ENCODE data around the gene TKFC.
A peak's percentile ranks its signal among the peaks of the same experiment; 100 is the strongest.

Gene TKFC, protein sequence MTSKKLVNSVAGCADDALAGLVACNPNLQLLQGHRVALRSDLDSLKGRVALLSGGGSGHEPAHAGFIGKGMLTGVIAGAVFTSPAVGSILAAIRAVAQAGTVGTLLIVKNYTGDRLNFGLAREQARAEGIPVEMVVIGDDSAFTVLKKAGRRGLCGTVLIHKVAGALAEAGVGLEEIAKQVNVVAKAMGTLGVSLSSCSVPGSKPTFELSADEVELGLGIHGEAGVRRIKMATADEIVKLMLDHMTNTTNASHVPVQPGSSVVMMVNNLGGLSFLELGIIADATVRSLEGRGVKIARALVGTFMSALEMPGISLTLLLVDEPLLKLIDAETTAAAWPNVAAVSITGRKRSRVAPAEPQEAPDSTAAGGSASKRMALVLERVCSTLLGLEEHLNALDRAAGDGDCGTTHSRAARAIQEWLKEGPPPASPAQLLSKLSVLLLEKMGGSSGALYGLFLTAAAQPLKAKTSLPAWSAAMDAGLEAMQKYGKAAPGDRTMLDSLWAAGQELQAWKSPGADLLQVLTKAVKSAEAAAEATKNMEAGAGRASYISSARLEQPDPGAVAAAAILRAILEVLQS

DNA sequence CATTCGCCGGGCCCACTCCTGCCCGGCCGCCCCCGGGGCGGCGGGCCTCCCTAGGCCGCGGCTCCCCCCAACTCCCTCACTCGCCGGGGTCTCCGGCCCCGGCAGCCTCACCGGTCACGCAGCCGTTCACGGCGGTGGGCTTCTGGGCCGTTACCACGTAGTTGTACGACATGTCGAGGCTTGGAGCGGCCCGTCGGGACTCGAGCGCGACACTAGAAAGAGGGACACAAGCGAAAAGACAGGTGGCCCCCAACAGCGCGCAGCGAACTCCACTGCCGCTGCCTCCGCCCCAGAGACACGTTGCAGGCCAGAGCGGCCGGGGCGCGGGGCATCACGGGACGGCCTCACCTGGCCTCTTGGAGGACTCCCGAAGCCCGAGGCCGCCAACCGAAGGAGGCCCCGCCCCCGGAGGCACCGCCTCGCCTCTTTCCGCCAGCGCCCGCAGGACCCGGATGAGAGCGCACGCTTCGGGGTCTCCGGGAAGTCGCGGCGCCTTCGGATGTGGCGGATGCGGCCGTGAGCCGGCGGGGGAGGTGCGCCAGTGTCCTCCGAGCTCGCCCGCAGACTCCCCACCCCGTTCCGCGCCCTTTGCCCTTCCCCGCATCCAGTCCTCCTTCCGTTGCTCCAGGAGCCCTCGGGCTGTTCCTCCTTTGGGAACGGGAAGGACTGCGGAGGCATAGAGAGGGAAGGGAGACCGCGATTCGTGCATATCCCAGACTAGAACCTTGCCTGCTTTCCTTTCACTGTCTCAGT lies at the start of gene TKFC, which contains the start of gene DDB1:
Gene TKFC, plus strand, starts transcription at position 432 of the 753 bp plus-strand sequence. CDS start 1,501 bp downstream, outside the sequence.
Gene DDB1, minus strand, starts transcription at position 309 of the 753 bp plus-strand sequence. Its CDS starts 137 bp downstream, at position 172.
- no peaks in the 10 kb centered on the region for H3K9me3 ChIP-seq (ENCODE audit: control insufficient read depth, insufficient read depth, low read depth, low read length)
- H3K4me3 ChIP-seq (ENCODE audit: low read depth, low read length) = peak within 1 kb of the TSS; percentile 89
- H3K4me1 ChIP-seq (ENCODE audit: control insufficient read depth, insufficient read depth, low read length) = peaks cover 32% of the 10 kb centered on the region
- peak within 1 kb of the TSS; percentile 96 for H3K9ac ChIP-seq (ENCODE audit: low read length)
- H3K27me3 ChIP-seq (ENCODE audit: control insufficient read depth, insufficient read depth, low read length) = no peaks in the 10 kb centered on the region
- peak within 1 kb of the TSS; percentile 87 for H3K27ac ChIP-seq (ENCODE audit: low read depth, low read length)
- peaks cover 30% of the 10 kb centered on the region for H3K36me3 ChIP-seq (ENCODE audit: control insufficient read depth, insufficient read depth, low read length)

- no peak overlapping the region for H3K9ac ChIP-seq (ENCODE audit: low read length)
- no peaks in the 10 kb centered on the region for H3K9me3 ChIP-seq (ENCODE audit: control insufficient read depth, insufficient read depth, low read depth, low read length)
- H3K27ac ChIP-seq (ENCODE audit: low read depth, low read length) = no peak overlapping the region
- peaks cover 24% of the 10 kb centered on the region for H3K4me1 ChIP-seq (ENCODE audit: control insufficient read depth, insufficient read depth, low read length)
- no peaks in the 10 kb centered on the region; the same call in 1 of the 2 replicates for H3K27me3 ChIP-seq (ENCODE audit: control insufficient read depth, insufficient read depth, low read length)
- no peak overlapping the region for H3K4me3 ChIP-seq (ENCODE audit: low read depth, low read length)
- H3K36me3 ChIP-seq (ENCODE audit: control insufficient read depth, insufficient read depth, low read length) = peaks cover 27% of the 10 kb centered on the region
Measured at GRCh38 chr11:61283613-61284012, 49.4 kb upstream of the TKFC start.

DNA sequence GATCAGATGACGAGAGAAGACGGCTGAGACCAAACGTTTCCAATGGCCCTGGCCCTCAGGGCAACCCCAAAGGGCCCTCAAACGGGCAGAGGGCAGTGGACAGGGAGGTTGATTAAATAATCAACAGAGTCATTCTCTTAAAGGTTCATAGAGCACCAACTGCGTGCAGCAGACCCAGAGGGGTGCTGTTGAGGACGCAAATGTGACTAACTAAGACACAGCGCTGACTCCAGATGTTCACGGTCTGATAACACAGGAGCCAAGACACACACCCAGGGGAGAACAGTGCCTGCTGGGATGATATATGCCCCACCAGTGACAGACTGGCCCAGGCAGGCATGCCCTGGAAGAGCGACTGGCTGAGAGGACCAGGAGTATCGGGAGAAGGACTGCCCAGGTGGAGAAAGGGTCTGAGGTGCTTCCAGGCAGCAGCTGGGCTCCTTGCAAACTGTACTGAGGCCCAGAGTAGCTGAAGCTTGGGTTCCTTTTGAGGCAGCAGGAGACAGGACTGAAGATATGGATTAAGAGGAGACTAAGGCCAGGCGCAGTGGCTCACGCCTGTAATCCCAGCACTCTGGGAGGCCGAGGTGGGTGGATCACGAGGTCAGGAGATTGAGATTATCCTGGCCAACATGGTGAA lies 45.6 kb upstream of the TKFC start:
- H3K27ac ChIP-seq (ENCODE audit: low read depth, low read length) = no peak overlapping the region
- peaks cover under 1% of the 10 kb centered on the region; the same call in 1 of the 2 replicates for H3K4me1 ChIP-seq (ENCODE audit: control insufficient read depth, insufficient read depth, low read length)
- no peaks in the 10 kb centered on the region; the same call in 1 of the 2 replicates for H3K27me3 ChIP-seq (ENCODE audit: control insufficient read depth, insufficient read depth, low read length)
- H3K36me3 ChIP-seq (ENCODE audit: control insufficient read depth, insufficient read depth, low read length) = peaks cover 27% of the 10 kb centered on the region
- no peak overlapping the region for H3K4me3 ChIP-seq (ENCODE audit: low read depth, low read length)
- H3K9ac ChIP-seq (ENCODE audit: low read length) = no peak overlapping the region
- H3K9me3 ChIP-seq (ENCODE audit: control insufficient read depth, insufficient read depth, low read depth, low read length) = no peaks in the 10 kb centered on the region

DNA sequence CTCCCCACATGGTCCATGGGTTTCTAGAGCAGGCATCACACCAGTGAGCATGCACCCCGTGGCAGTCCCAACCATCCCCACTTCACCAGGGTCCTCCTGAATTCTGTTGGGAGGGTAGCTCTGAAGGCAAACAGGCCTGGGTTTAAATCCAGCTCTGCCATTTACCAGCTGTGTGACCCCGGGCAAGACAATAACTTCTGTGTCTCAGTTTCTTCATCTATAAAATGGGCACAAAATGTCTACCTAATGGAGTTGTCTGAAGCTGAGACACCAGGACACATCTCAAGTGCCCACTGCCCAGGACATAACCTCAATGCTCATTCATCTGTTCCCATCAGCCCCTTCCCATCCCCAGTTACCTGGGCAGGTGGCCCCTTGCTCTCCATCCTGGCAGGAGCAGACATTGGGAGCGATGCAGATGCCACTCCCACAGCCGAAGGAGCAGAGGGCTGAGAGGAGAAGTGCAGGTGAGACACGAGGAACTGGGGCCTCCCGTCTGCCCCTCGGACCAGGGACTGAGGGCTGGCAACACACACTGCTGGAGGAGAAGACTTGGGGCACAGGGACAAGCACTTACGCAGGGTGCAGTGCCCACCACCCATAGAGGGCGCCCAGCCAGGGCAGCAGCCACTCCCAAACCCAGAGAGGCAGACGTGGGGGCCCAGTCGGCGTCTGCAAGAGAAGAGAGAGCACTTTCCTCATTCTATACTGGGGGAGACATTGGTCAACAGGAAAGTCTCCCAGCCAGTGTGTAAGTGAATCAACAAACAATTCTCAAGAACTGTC lies 41.9 kb upstream of the TKFC start:
- Histone ChIP-seq H3K36me3 (ENCODE audit: control insufficient read depth, insufficient read depth, low read length) (peaks cover 8% of the 10 kb centered on the region), H3K9ac (ENCODE audit: low read length) (no peak overlapping the region), H3K27me3 (ENCODE audit: control insufficient read depth, insufficient read depth, low read length) (peaks cover 13% of the 10 kb centered on the region), H3K9me3 (ENCODE audit: control insufficient read depth, insufficient read depth, low read depth, low read length) (no peaks in the 10 kb centered on the region), H3K27ac (ENCODE audit: low read depth, low read length) (no peak overlapping the region), H3K4me1 (ENCODE audit: control insufficient read depth, insufficient read depth, low read length) (peaks cover 15% of the 10 kb centered on the region; the same call in 1 of the 2 replicates), H3K4me3 (ENCODE audit: low read depth, low read length) (no peak overlapping the region)

- no peak overlapping the region for H3K9ac ChIP-seq (ENCODE audit: low read length)
- H3K27me3 ChIP-seq (ENCODE audit: control insufficient read depth, insufficient read depth, low read length) = peaks cover 13% of the 10 kb centered on the region
- H3K4me1 ChIP-seq (ENCODE audit: control insufficient read depth, insufficient read depth, low read length) = peaks cover 15% of the 10 kb centered on the region; the same call in 1 of the 2 replicates
Measured at GRCh38 chr11:61292356-61292755, 40.7 kb upstream of the TKFC start.

DNA sequence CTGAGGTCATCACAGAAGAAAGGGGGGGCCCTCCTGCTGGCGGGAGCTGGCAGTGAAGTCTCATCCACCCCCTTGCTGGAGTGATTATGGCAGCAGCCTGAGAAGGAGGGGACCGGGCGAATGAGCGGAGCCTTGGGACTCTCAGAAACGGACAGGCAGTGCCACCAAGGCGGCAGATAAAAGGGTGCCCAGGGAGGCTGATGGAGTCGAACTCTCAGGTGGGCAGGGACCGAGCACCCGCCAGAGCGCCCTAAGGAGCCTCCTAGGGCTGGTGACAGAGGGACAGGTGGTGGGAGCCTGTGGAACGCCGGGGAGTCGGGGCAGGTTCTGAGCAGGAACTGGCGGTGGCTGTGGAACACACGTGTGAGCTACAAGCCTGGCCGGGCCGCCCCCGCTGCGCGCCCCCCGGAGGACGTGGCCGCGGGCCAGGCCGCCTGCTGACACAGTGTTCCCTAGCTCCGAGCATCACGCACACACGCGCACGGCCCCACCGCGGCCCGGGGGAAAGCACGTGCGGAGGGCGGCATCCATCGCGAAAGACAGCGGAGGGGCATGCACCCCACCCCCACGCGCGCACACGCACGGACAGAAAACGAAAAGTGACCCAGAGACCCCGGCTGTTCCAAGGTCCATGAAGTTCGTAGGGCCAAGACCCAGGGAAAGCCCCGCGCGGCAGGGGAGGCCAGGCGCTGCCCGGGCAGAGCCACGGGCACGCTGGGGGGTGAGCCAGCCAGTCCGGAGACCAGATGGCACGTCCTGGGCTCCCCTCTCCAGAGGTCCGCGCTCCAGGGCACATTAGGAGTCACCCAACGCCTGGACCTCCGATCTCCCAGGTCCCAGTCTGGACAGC lies 38.9 kb upstream of the TKFC start:
- Histone ChIP-seq H3K36me3 (ENCODE audit: control insufficient read depth, insufficient read depth, low read length) (peaks cover 20% of the 10 kb centered on the region), H3K4me1 (ENCODE audit: control insufficient read depth, insufficient read depth, low read length) (peaks cover 24% of the 10 kb centered on the region; the same call in 1 of the 2 replicates), H3K4me3 (ENCODE audit: low read depth, low read length) (peak overlapping the region; percentile 81), H3K27me3 (ENCODE audit: control insufficient read depth, insufficient read depth, low read length) (peaks cover 13% of the 10 kb centered on the region), H3K27ac (ENCODE audit: low read depth, low read length) (peak overlapping the region; percentile 21; the same call in 1 of the 2 replicates), H3K9ac (ENCODE audit: low read length) (peak overlapping the region; percentile 66), H3K9me3 (ENCODE audit: control insufficient read depth, insufficient read depth, low read depth, low read length) (no peaks in the 10 kb centered on the region)

More at GRCh38 chr11:61292356-61292755, 40.7 kb upstream of the TKFC start:
- Histone ChIP-seq H3K4me3 (ENCODE audit: low read depth, low read length) (no peak overlapping the region), H3K9me3 (ENCODE audit: control insufficient read depth, insufficient read depth, low read depth, low read length) (no peaks in the 10 kb centered on the region), H3K27ac (ENCODE audit: low read depth, low read length) (no peak overlapping the region), H3K36me3 (ENCODE audit: control insufficient read depth, insufficient read depth, low read length) (peaks cover 10% of the 10 kb centered on the region; the same call in 1 of the 2 replicates)

DNA sequence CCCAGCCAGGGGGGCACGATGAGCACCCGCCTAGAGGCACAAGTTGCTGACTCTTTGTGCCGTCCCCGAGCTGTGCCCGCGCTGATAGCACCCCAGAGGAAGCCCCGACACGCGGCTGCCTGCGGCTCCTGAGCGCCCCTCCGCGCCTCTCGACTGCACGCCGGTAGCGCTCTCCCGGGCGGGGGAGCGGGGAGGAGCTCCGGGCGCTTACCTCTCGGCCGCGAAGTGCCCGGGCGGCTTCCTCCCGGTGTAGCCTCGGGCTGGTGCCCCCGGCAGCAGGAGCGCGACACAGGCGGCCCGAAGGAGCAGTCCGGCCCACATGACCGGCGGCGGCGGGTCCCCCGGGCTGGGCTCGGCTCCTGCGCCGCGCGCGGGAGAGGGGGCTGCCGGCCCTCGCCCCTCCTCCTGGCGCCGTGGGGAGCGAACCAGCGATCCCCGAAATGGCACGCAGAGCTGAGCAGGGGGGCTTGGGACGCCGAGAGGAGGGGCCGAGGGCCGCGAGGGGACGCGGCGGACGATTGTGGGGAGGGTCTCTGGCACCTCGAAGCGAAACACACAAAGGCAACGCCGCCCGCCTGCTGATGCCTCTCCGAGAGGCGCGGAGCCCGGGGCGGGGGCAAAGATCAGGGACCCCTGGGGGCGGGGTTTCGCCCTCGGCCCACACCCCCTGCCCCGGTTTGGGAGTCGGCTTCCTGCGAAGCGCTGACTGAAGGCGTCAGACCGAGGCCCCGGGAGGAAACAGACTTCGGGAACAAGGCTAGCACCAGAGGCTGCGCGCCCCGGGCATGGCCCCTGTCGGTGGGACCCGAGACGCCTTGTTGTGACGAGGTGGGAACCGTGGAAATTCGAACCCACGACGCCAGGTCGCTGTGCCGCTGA lies 38.1 kb upstream of the TKFC start, which contains the start of gene VWCE:
Gene VWCE, minus strand, starts transcription at position 600 of the 879 bp plus-strand sequence. Its CDS starts 279 bp downstream, at position 321.
- H3K27ac ChIP-seq (ENCODE audit: low read depth, low read length) = peak within 1 kb of the TSS; percentile 21; the same call in 1 of the 2 replicates
- H3K4me1 ChIP-seq (ENCODE audit: control insufficient read depth, insufficient read depth, low read length) = peaks cover 24% of the 10 kb centered on the region; the same call in 1 of the 2 replicates
- peaks cover 13% of the 10 kb centered on the region for H3K27me3 ChIP-seq (ENCODE audit: control insufficient read depth, insufficient read depth, low read length)
- H3K9me3 ChIP-seq (ENCODE audit: control insufficient read depth, insufficient read depth, low read depth, low read length) = no peaks in the 10 kb centered on the region
- peak within 1 kb of the TSS; percentile 66 for H3K9ac ChIP-seq (ENCODE audit: low read length)
- peak within 1 kb of the TSS; percentile 81 for H3K4me3 ChIP-seq (ENCODE audit: low read depth, low read length)
- peaks cover 29% of the 10 kb centered on the region for H3K36me3 ChIP-seq (ENCODE audit: control insufficient read depth, insufficient read depth, low read length)

DNA sequence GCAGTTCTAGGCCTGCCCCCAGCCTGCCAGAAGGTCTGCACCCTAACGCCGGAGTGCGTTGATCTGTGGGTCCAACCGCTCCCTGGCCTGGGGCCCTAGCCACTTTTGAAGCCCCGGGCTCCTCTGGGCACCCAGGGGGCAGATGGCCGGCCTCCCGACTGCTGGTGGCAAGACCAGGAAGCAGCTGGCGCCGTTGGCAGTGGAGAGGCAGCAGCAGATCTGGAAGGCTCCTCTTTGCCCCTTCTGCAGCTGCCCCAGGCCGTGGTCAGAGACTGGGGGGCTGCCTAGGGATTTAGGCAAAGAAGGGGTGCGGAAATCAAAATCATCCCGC lies 37.5 kb upstream of the TKFC start:
- Histone ChIP-seq H3K27ac (ENCODE audit: low read depth, low read length) (0 out of 2 replicates have a peak overlapping the region, but pooled peaks have one; percentile 21), H3K9ac (ENCODE audit: low read length) (peak overlapping the region; percentile 66), H3K4me3 (ENCODE audit: low read depth, low read length) (peak overlapping the region; percentile 81)

More for the DNA sequence above, 37.5 kb upstream of the TKFC start:
- peaks cover 35% of the 10 kb centered on the region for H3K36me3 ChIP-seq (ENCODE audit: control insufficient read depth, insufficient read depth, low read length)
- no peaks in the 10 kb centered on the region for H3K9me3 ChIP-seq (ENCODE audit: control insufficient read depth, insufficient read depth, low read depth, low read length)
- peaks cover 13% of the 10 kb centered on the region for H3K27me3 ChIP-seq (ENCODE audit: control insufficient read depth, insufficient read depth, low read length)
- peaks cover 24% of the 10 kb centered on the region; the same call in 1 of the 2 replicates for H3K4me1 ChIP-seq (ENCODE audit: control insufficient read depth, insufficient read depth, low read length)

All from HUES6 (cell line).